Activated T-cell treated with anti-CD3 and anti-CD28 coated beads for 24 hours (primary cell): ENCODE results near the gene HIGD2A.

Experiments used
- DNase-seq: peaks from one replicate; pipeline ENCODE4 v3.0.0-alpha.2; 2020; ENCODE audit warnings: low read depth

Gene HIGD2A

GRCh38 chr5:176415952-176416924 is 27.7 kb downstream of the HIGD2A start, which contains the start of gene CLTB:
CLTB (minus strand) TSS chr5:176416539; CDS start chr5:176416363, 176 bp downstream.
- DNase-seq = peak; percentile 88

- no peak for DNase-seq
Observed at GRCh38 chr5:176416965-176417364, 28.4 kb downstream of the HIGD2A start.

GRCh38 chr5:176418251-176418650 is 29.7 kb downstream of the HIGD2A start:
- no peak for DNase-seq

GRCh38 chr5:176420086-176420485 is 31.5 kb downstream of the HIGD2A start:
- DNase-seq = no peak

GRCh38 chr5:176420972-176421544 is 32.5 kb downstream of the HIGD2A start:
- DNase-seq = no peak

- DNase-seq = no peak
Observed at GRCh38 chr5:176424181-176424580, 35.6 kb downstream of the HIGD2A start.

- no peak for DNase-seq
Observed at GRCh38 chr5:176425138-176425537, 36.6 kb downstream of the HIGD2A start.

- no peak for DNase-seq
Observed at GRCh38 chr5:176425791-176426190, 37.2 kb downstream of the HIGD2A start.

GRCh38 chr5:176426876-176427275 is 38.3 kb downstream of the HIGD2A start:
- DNase-seq = no peak

GRCh38 chr5:176427971-176428370 is 39.4 kb downstream of the HIGD2A start:
- DNase-seq = no peak

GRCh38 chr5:176429972-176430371 is 41.4 kb downstream of the HIGD2A start:
- no peak for DNase-seq

- no peak for DNase-seq
Observed at GRCh38 chr5:176432707-176433106, 44.2 kb downstream of the HIGD2A start.

GRCh38 chr5:176436656-176437055 is 48.1 kb downstream of the HIGD2A start:
- no peak for DNase-seq

GRCh38 chr5:176438959-176439757 is 50.6 kb downstream of the HIGD2A start:
- no peak for DNase-seq
